Measurements from ENCODE around the gene SRGAP3.

- TF ChIP-seq CTCF (IDR thresholded peaks at IDR 0.05), result no peak
- no peak for TF ChIP-seq POLR2A (IDR thresholded peaks at IDR 0.05)
Measured at GRCh38 chr3:8983026-8983425, 266.4 kb downstream of the SRGAP3 start.
